ACHN (cell line): ENCODE measurements around the gene CISD1.
A peak's percentile ranks its signal among the peaks of the same experiment; 100 is the strongest.
"Not testable (repeated sequence)": the region's sequence is repeated elsewhere in the genome, so short reads cannot be mapped to it uniquely, and the experiment has no call there.

ENCODE experiments used
- DNase-seq: peaks from one replicate; pipeline ENCODE4 v3.0.0-alpha.2; 2015
- in situ Hi-C: cut with HindIII; loops from 2 replicates; pipeline ENCODE4 v1.10.0; 2017; ENCODE audit warnings: low sequenced_read_pairs, low pct_ligation_motif_present, low pct_unique_long_range_greater_than_20kb

Gene CISD1

DNA sequence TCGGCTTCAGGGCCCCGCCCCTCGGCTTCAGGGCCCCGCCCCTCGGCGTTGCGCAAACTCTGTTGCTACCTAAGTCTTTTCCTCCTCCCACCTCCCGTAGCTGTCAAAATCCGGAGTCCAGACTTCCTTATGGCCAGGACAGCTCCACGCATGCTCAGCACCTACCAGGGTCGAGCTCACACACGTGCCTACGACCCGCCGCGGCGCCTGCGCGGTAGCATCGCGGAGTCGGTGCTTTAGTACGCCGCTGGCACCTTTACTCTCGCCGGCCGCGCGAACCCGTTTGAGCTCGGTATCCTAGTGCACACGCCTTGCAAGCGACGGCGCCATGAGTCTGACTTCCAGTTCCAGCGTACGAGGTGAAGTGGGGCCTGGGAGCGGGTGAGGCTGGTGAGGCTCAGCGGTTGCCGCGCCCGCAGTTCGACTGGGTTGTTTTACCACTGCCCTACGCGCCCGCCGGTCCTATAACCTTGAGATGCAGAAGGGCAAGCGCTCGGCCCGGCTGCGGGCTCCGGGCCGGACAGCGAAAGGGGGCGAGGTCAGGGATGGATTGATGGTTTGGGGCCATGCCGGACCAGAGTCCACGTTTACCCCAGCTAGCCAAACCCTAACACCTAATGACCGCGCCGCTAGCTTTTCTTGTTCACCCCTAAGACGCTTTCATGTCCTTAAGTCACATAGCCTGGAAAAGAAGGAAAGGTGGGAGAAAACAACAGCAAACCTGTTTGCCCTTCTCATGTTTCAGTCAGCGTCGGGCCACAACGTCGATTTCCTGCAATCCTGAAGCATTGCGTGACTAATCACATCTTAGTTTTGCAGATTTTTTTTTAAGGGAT, at the start of gene CISD1:
TSS of gene CISD1 (plus strand) at position 217 of the 836 bp plus-strand sequence. CDS start at position 329, 112 bp downstream.
- DNase-seq, result peak; percentile 100
- in situ Hi-C loops, result no loop called here

DNA sequence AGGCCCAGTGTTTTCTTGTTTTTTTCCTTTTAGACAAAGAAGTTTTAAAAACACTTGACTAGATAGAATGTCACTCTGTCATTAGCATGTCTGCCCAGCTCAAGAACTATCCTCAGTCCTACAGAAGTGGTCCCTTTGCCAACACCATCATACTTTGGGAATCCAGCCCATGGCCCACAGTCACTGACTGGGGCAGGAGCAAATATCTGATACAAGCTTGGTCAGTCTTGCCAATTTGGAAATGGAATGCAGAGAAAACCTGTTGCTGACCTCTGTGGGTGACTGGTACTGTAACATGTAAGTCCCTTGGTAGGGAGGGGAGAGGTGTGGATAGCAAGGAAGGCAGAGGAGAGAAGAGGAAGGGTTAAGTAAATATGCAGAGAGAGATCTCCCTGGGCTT, 49.1 kb upstream of the CISD1 start:
- no peak for DNase-seq

DNA sequence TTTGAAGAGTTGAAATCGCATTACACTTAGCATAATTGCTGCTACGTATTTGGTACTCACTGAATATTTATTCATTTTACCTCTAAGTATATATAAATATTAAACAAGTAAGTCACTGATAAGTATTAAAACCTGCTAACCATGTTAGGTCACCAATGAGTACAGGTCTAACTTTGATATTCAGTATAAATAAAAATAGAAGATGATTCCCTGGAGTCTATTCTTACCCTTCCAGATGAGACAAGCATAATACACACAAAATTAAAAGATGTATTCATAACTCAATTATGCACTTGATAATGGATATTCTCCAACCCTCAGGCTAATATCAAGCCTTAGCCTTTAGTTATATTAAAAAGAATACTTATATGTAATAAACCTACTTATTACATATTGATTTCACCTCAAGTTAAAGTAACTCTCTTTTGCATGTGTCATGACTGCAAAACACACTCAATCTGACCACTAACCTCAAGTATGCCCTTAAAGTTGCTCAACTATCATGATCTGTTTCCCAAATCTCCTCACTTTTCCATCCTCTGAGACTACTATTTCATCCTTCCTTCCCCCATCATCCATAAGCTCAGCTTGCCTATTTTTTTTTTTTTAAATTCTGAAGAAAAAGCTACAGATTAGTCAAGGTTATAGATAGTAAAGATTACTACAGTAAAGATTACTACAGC, 48.1 kb upstream of the CISD1 start:
- in situ Hi-C loops, result no loop called here
- no peak for DNase-seq

More for the DNA sequence above, 49.1 kb upstream of the CISD1 start:
- in situ Hi-C loops, result no loop called here

DNA sequence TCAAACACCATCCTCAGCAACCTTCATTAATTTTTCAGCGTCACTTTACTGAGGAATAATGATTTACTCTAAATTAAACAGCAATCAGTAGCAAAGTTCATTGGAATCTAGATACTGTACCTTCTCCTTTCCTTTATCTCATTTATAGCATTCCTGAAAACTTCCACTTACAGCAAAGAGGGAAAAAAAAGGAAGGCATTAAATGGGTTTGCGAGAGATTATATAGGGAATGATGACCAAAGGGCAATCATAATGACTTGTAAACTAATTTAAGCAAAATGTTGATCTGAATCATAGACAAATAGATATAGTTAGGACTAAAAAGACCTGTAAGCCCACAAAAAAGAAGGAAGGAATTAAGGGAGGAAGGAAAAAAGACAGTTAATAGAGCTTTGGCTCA, 43.3 kb upstream of the CISD1 start:
- in situ Hi-C loops, result no loop called here
- no peak for DNase-seq

DNA sequence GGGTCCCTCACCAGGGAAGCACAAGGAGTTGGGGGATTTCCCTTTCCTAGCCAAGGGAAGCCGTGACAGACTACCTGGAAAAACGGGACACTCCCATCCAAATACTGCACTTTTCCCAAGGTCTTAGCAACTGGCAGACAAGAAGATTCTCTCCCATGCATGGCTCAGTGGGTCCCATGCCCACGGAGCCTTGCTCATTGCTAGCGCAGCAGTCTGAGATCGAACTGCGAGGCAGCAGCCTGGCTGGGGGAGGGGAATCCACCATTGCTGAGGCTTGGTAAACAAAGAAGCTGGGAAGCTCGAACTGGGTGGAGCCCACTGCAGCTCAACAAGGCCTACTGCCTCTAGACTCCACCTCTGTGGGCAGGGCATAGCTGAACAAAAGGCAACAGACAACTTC, 39.1 kb upstream of the CISD1 start:
- DNase-seq, in situ Hi-C loops: not testable (repeated sequence)

DNA sequence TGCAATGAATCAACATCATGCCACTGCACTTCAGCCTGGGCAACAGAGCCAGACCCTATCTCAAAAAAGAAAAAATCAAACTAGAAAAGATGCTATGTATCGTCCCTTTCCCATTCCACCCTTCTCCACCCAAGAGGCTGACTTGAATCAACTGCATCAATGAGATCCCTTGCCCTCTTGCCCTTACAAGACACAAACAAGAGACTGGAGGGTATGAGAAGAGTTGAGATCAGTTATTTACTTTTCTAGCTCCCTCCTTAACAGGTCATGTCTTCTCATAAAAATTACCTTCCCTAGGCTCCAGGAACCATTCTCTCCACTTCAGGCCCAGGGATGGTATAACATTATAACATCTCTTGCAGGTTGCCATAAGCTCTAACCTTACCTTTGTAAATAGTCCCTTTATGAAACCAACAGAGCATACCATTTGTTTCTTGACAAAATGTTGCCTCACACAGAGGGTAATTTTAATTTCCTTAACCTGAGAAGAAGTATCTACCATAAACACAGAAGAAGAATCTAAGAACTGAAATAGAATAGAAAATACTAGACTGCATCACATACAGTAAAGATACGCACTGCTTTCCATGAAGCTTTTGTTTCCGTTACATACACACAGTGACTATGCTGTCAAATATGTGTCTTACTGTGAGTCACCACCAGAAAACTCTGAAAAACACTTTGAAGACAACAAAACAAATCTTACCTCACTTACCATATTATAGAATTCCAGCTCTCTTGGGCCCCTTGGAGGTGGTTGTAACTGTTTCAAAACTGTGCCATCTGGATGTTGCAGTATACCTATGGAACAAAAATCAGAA, 31.7 kb upstream of the CISD1 start:
- DNase-seq, result peak; percentile 91
- in situ Hi-C loops, result no loop called here

DNA sequence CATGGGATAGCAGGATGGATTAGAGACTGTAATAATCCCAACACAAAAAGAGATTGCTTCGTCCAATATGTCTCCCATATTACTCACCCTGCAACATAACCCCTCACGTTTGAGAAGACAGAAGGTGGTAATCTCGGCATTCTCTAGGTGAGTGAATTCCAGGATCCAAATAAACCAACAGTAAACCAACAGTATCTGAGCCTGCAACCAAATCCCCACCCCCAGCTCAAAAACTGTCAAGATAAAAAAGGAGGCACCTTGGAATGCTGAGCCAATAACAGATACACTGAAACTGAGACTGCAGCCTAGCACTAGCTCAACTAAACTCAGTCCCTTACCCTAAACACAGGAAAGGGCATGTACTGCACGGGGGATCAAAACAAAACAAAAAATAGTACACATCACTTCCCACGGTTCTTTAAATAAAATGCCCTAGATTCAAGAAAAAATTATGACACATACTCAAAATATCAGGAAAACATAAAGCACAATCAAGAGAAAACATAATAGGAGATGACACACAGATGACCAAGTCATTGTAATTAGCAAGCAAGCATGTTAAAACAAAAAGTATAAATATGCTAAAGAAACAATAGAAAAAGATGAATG, 29.3 kb upstream of the CISD1 start:
- DNase-seq, result no peak
- in situ Hi-C loops, result no loop called here

DNA sequence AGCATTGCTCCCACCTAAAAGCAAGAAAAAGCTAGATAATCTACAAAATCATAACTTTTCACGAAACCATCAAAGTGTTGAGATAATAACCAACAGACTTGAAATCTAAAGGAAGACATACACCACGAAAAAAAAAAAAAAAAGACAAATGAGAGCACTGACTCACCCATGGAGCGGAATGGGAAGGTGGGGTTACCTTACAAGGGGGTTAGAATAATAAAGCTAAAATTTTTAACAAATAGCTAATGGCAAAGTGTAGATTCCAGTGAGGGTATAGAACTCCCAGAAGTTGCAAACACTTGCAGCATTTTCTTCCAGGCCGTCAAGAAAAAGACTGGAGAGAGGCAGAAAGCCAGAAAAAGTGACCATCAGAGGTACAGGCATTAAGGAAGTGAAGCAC, 28.4 kb upstream of the CISD1 start:
- in situ Hi-C loops, result no loop called here
- DNase-seq, result no peak

DNA sequence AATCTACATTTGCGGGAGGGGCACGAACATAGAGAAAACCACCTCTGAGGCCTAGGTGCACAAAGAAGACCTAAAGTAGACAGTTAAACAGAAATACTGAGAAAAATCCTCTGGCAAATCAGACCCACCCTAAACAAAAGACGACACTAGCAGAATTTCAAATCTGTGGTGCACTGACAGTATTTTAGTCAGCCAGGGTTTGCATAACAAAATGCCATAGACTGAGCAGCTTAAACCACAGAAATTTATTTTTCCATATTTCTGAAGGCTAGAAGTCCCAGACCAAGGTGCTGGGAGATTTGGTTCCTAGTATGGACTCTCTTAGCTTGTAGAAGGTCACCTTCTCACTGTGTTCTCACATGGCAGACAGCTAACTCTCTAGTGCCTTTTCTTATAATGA, 27.6 kb upstream of the CISD1 start:
- in situ Hi-C loops, result no loop called here
- no peak for DNase-seq

DNA sequence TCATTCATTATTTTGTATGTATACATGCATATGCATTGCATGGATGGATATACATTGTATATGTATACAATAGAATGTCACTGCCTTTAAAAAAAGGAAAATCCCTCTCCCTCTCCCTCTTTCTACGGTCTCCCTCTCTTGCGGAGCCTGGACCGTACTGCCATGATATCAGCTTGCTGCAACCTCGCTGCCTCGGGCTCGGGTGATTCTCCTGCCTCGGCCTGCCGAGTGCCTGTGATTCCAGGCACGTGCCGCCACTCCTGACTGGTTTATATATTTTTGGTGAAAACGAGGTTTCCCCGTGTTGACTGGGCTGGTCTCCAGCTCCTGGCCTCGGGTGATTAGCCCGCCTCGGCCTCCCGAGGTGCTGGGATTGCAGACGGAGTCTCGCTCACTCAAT, 25.7 kb upstream of the CISD1 start:
- in situ Hi-C loops, result no loop called here
- DNase-seq, result no peak

DNA sequence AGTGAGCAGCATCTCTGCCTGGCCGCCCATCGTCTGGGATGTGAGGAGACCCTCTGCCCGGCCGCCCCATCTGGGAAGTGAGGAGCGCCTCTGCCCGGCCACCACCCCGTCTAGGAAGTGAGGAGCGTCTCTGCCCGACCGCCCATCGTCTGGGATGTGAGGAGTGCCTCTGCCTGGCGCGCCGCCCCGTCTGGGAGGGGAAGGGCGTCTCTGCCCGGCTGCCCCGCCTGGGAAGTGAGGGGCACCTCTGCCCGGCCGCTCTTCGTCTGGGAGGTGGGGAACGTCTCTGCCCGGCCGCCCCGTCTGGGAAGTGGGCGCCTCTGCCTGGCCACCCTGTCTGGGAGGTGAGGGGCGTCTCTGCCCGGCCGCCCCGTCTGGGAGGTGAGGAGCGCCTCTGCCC, 25.2 kb upstream of the CISD1 start:
- in situ Hi-C loops, DNase-seq: not testable (repeated sequence)

DNA sequence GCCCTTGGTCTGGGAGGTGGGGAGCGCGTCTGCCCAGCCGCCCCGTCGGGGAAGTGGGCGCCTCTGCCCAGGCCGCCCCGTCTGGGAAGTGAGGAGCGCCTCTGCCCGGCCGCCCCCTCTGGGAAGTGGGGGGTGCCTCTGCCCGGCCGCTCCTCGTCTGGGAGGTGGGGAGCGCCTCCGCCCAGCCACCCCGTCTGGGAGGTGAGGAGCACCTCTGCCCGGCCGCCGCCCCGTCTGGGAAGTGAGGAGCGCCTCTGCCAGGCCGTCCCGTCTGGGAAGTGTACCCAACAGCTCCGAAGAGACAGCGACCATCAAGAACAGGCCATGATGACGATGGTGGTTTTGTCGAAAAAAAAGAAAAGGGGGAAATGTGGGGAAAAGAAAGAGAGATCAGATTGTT, 24.7 kb upstream of the CISD1 start:
- DNase-seq, in situ Hi-C loops: not testable (repeated sequence)

DNA sequence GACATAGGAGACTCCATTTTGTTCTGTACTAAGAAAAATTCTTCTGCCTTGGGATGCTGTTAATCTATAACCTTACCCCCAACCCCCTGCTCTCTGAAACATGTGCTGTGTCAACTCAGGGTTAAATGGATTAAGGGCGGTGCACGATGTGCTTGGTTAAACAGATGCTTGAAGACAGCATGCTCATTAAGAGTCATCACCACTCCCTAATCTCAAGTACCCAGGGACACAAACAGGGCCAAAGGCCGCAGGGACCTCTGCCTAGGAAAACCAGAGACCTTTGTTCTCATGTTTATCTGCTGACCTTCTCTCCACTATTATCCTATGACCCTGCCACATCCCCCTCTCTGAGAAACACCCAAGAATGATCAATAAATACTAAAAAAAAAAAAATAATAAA, 24.3 kb upstream of the CISD1 start:
- in situ Hi-C loops, DNase-seq: not testable (repeated sequence)

DNA sequence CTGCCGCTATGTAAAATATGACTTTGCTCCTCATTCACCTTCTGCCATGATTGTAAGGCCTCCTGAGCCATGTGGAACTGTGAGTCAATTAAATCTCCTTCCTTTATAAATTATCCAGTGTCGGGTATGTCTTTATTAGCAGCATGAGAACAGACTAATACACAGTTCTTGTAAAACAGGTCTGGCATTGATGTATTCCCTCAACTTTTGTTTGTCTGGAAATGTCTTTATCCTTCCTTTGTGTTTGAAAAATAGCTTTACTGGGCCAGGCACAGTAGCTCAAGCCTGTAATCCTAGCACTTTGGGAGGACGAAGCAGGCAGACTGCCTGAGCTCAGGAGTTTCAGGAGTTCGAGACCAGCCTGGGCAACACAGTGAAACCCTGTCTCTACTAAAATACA, 15.8 kb upstream of the CISD1 start:
- DNase-seq, result no peak
- in situ Hi-C loops, result no loop called here

DNA sequence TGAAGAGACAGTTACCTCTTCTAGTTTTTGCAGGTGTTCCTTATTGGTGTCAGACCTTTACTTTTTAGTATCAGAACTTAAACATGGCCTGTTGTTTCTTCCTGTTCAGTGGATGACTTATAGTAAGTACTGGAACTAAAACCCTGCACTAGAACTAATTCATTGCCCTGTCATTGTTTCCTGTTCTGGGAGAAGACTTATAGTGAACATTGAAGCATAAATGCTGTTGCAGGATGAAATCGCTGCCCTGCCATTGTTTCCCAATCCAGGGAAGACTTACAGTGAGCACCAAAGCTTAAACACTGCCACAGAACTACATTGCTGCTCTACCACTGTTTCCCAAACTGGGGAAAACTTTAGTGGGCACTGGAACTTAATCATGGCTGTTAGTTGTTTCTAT, 14.3 kb upstream of the CISD1 start:
- in situ Hi-C loops, result no loop called here

DNA sequence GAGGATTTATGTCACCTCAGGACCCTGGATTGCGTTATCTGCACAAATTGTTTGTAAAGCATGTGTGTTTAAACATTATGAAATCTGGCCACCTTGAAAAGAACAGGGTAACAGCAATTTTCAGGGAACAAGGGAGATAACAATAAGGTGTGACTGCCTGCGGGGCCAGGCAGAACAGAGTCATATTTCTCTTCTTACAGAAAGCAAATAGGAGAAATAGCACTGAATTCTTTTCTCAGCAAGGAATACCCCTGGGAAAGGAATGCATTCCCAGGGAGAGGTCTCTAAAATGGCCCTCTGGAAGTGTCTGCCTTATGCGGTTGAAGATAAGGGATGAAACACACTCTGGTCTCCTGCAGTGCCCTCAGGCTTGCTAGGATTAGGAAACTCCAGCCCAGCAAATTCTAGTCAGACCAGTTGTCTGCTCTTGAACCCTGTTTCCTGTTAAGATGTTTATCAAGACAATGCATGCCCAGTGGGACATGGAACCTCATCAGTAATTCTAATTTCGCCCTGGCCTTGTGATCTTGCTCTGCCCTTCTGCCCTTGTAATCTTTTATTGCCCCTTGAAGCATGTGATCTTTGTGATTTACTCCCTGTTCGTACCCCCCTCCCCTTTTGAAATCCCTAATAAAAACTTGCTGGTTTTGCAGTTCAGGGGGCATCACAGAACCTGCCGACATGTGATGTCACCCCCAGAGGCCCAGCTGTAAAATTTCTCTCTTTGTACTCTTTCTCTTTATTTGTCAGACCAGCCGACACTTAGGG, 12.8 kb upstream of the CISD1 start:
- DNase-seq, in situ Hi-C loops: not testable (repeated sequence)

More for the DNA sequence above, 14.3 kb upstream of the CISD1 start:
- no peak for DNase-seq

DNA sequence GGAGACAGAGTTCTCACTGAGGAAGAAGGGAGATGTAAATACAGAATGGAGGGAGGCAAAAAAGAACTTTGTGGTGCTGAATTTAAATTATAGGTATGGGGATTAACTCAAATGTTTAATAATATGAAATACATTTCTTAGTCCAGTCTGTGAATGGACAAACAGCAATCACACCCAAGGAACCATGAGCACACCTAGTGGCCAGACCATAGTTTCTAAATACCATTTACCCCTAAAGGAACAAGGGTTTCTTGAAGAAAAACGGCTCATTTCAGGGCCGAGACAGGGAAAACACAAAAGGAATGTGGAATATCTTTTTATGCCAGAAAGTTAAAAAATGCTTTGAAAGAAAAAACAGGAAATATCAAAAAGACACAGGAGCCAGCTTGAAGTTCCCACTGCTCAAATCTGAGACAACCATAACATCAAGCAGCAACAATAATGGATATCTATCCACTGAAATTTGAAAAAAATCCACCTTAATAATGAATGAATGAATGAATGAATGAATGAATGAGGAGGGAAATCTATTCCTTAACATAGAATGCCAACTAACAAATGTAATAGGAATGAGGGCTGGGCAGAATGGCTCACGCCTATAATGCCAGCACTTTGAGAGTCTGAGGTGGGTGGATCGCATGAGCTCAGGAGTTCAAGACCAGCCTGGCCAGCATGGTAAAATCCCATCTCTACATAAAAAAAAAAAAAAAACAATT, 9.8 kb upstream of the CISD1 start:
- no peak for DNase-seq
- in situ Hi-C loops, result no loop called here
